HL-60/S4 (cell line): ENCODE data around the gene ALPK1.
"Not testable (repeated sequence)": the region's sequence is repeated elsewhere in the genome, so short reads cannot be mapped to it uniquely, and the experiment has no call there.

ENCODE experiments used
- in situ Hi-C: fragments of 300-500 bp; cut with MboI; formaldehyde crosslinking; loops from 2 replicates; pipeline ENCODE4 v1.14.3; 2022; ENCODE audit warnings: low sequenced_read_pairs

The ALPK1 gene

GRCh38 chr4:112448306-112449132, 151.3 kb downstream of the ALPK1 start:
- in situ Hi-C loops = no loop called here

- in situ Hi-C loops = no loop called here
Measured at GRCh38 chr4:112449708-112450107, 152.5 kb downstream of the ALPK1 start.

GRCh38 chr4:112451104-112451503, 153.9 kb downstream of the ALPK1 start:
- in situ Hi-C loops = no loop called here

- in situ Hi-C loops = no loop called here
Measured at GRCh38 chr4:112451831-112452230, 154.7 kb downstream of the ALPK1 start.

- in situ Hi-C loops = no loop called here
Measured at GRCh38 chr4:112453321-112453720, 156.2 kb downstream of the ALPK1 start.

GRCh38 chr4:112472318-112472717, 175.1 kb downstream of the ALPK1 start:
- in situ Hi-C loops = no loop called here

- in situ Hi-C loops = no loop called here
Measured at GRCh38 chr4:112473985-112474384, 176.8 kb downstream of the ALPK1 start.

- in situ Hi-C loops = no loop called here
Measured at GRCh38 chr4:112485930-112486329, 188.8 kb downstream of the ALPK1 start.

GRCh38 chr4:112490808-112491207, 193.6 kb downstream of the ALPK1 start:
- in situ Hi-C loops = not testable (repeated sequence)
